ENCODE data around the gene FNBP1. TPM values are rescaled to one million over a fixed set of nuclear protein-coding genes. Genes with fewer than 3 reads are reported as not detected.
A peak's percentile ranks its signal among the peaks of the same experiment; 100 is the strongest.

Gene FNBP1
- total RNA-seq, 6 donors from 2014 or later, result 34.8 to 85.4 (median 51.6) TPM

DNA sequence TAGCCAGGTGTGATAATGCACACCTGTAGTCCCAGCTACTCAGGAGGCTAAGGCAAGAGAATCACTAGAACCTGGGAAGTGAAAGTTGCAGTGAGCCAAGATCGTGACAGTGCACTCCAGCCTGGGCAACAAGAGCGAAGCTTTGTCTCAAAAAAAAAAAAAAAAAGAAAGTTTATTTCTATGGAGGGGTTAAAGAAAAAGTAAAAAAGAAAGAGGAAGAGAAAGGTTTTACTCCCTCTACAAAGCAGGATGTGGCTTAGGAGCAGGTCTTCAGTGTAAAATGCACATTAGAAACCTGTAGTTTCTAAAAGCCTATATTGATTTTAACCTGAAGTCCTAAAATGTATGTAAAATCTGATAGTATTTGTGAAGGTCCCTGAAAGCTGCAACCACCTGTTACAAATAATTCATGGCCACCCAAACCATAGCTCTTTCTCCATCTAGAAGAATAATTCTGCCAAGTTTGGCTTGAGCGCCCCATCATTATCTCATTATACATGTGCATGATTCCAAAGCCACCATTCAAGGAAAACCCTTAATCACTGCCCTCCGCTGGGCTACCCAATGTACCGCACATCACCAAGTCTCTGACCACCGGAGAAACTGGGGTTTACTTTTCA lies 3.4 kb downstream of the FNBP1 start:
- Histone ChIP-seq H3K4me3 (peak overlapping the region in 1 of 4 donors; percentile 9), H3K9me3 (no peaks in the 10 kb centered on the region), H3K27me3 (no peaks in the 10 kb centered on the region), H3K27ac (peak overlapping the region in 2 of 4 donors; percentile 19 to 96), H3K4me1 (peaks cover 31 to 77% (median 44%) of the 10 kb centered on the region in 4 donors), H3K36me3 (no peaks in the 10 kb centered on the region)
- TF ChIP-seq POLR2AphosphoS5 (IDR thresholded peaks at IDR 0.05) (no peak), POLR2A (IDR thresholded peaks at IDR 0.05) (no peak), EP300 (IDR thresholded peaks at IDR 0.05) (no peak)
- TF ChIP-seq, protein P1, sequence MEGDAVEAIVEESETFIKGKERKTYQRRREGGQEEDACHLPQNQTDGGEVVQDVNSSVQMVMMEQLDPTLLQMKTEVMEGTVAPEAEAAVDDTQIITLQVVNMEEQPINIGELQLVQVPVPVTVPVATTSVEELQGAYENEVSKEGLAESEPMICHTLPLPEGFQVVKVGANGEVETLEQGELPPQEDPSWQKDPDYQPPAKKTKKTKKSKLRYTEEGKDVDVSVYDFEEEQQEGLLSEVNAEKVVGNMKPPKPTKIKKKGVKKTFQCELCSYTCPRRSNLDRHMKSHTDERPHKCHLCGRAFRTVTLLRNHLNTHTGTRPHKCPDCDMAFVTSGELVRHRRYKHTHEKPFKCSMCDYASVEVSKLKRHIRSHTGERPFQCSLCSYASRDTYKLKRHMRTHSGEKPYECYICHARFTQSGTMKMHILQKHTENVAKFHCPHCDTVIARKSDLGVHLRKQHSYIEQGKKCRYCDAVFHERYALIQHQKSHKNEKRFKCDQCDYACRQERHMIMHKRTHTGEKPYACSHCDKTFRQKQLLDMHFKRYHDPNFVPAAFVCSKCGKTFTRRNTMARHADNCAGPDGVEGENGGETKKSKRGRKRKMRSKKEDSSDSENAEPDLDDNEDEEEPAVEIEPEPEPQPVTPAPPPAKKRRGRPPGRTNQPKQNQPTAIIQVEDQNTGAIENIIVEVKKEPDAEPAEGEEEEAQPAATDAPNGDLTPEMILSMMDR (IDR thresholded peaks at IDR 0.05), result no peak
- no peak for ATAC-seq (ENCODE audit: low FRiP score in 2 of 2)
- 43 to 55% methylated on average over 6 of the region's 6 CpGs for WGBS, 2 donors
- DNase-seq, result no peak

DNA sequence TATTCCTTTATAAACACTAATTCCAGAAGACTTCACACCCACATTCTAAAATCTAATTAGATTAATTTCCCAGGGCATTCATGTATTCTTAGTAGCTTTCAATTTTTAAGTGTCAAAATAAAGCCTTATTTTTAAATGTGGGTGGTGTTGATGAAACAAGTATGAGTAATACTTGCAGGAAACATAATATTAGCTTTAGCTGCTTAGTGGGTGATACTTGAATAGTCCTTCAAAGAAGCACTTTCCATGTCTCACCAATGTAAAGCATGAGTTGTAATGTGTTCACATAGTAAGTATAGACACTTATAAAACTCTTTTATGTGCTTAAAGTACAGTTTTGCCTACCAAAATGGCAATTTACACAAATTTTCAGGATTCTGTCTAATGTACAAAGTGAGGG lies 6.9 kb downstream of the FNBP1 start:
- ATAC-seq (ENCODE audit: low FRiP score in 2 of 2) (no peak), DNase-seq (no peak)
- TF ChIP-seq EP300 (IDR thresholded peaks at IDR 0.05) (no peak), POLR2A (IDR thresholded peaks at IDR 0.05) (no peak), POLR2AphosphoS5 (IDR thresholded peaks at IDR 0.05) (no peak)
- TF ChIP-seq, protein P1 (IDR thresholded peaks at IDR 0.05), result no peak
- H3K4me1 ChIP-seq, result peaks cover 34 to 71% (median 53%) of the 10 kb centered on the region in 4 donors
- H3K9me3 ChIP-seq, result no peaks in the 10 kb centered on the region
- H3K36me3 ChIP-seq, result no peaks in the 10 kb centered on the region
- H3K27ac ChIP-seq, result peak overlapping the region in 3 of 4 donors; percentile 8 to 48 (median 15)
- no peaks in the 10 kb centered on the region for H3K27me3 ChIP-seq
- H3K4me3 ChIP-seq, result no peak overlapping the region

DNA sequence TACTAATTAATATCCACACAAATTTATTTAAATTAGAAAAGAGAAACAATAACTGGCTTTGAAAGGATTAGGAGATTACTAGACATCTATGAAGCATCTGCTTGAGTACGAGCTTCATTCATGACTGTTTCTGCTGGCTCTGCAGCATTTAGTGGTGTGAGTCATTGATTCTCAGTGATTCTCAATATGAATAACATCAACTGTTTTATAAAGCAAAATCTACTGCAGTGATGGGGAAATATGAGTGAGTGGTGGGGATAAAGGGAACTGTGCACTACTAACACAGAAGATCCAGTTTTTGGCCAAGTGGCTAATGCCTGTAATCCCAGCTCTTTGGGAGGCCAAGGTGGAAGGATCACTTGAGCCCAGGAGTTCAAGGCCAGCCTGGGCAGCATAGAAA lies 8.4 kb downstream of the FNBP1 start:
- no peak for DNase-seq
- 45 to 70% methylated on average over 1 of the region's 1 CpG for WGBS, 2 donors
- H3K4me1 ChIP-seq, result peaks cover 45 to 74% (median 53%) of the 10 kb centered on the region in 4 donors
- peak in 1 of 2 donors; percentile 76 for ATAC-seq (ENCODE audit: low FRiP score in 2 of 2)
- H3K36me3 ChIP-seq, result no peaks in the 10 kb centered on the region
- peak overlapping the region in 2 of 4 donors; percentile 11 to 53 for H3K27ac ChIP-seq
- no peaks in the 10 kb centered on the region for H3K27me3 ChIP-seq
- no peak for TF ChIP-seq POLR2AphosphoS5 (IDR thresholded peaks at IDR 0.05)
- TF ChIP-seq, protein P1 (IDR thresholded peaks at IDR 0.05), result no peak
- TF ChIP-seq EP300 (IDR thresholded peaks at IDR 0.05), result no peak
- TF ChIP-seq POLR2A (IDR thresholded peaks at IDR 0.05), result no peak
- no peaks in the 10 kb centered on the region for H3K9me3 ChIP-seq
- H3K4me3 ChIP-seq, result no peak overlapping the region

GRCh38 chr9:130030651-130031127 lies 12.3 kb downstream of the FNBP1 start:
- DNase-seq, result no peak
- no peak for TF ChIP-seq EP300 (IDR thresholded peaks at IDR 0.05)
- no peak for TF ChIP-seq POLR2A (IDR thresholded peaks at IDR 0.05)
- Histone ChIP-seq H3K36me3 (no peaks in the 10 kb centered on the region), H3K4me1 (peaks cover 23 to 58% (median 45%) of the 10 kb centered on the region in 4 donors), H3K27ac (peak overlapping the region in 1 of 4 donors; percentile 3), H3K27me3 (no peaks in the 10 kb centered on the region), H3K4me3 (no peak overlapping the region), H3K9me3 (no peaks in the 10 kb centered on the region)
- ATAC-seq (ENCODE audit: low FRiP score in 2 of 2), result no peak
- WGBS, 2 donors, result 92 to 94% methylated on average over 3 of the region's 3 CpGs

GRCh38 chr9:130029223-130029973 lies 13.6 kb downstream of the FNBP1 start:
- no peak for TF ChIP-seq EP300 (IDR thresholded peaks at IDR 0.05)
- no peak for TF ChIP-seq POLR2AphosphoS5 (IDR thresholded peaks at IDR 0.05)
- no peak for TF ChIP-seq POLR2A (IDR thresholded peaks at IDR 0.05)
- TF ChIP-seq, protein P1 (IDR thresholded peaks at IDR 0.05), result no peak
- H3K27ac ChIP-seq, result no peak overlapping the region
- no peaks in the 10 kb centered on the region for H3K27me3 ChIP-seq

More at GRCh38 chr9:130029223-130029973, 13.6 kb downstream of the FNBP1 start:
- no peak for DNase-seq
- 76 to 78% methylated on average over 10 of the region's 10 CpGs for WGBS, 2 donors
- ATAC-seq (ENCODE audit: low FRiP score in 2 of 2), result no peak
- Histone ChIP-seq H3K9me3 (no peaks in the 10 kb centered on the region), H3K36me3 (no peaks in the 10 kb centered on the region), H3K4me1 (peaks cover 18 to 53% (median 42%) of the 10 kb centered on the region in 4 donors), H3K4me3 (no peak overlapping the region)
